HG03575 (cell line): ENCODE measurements around the gene MSX1.

Experiments used
- ATAC-seq: cut with Tn5 transposase; IDR thresholded peaks from one replicate; pipeline ENCODE4 v1.9.1; 2021; ENCODE audit not compliant: unreplicated experiment, insufficient number of reproducible peaks, low FRiP score; ENCODE audit errors: extremely low read depth

Gene MSX1

DNA sequence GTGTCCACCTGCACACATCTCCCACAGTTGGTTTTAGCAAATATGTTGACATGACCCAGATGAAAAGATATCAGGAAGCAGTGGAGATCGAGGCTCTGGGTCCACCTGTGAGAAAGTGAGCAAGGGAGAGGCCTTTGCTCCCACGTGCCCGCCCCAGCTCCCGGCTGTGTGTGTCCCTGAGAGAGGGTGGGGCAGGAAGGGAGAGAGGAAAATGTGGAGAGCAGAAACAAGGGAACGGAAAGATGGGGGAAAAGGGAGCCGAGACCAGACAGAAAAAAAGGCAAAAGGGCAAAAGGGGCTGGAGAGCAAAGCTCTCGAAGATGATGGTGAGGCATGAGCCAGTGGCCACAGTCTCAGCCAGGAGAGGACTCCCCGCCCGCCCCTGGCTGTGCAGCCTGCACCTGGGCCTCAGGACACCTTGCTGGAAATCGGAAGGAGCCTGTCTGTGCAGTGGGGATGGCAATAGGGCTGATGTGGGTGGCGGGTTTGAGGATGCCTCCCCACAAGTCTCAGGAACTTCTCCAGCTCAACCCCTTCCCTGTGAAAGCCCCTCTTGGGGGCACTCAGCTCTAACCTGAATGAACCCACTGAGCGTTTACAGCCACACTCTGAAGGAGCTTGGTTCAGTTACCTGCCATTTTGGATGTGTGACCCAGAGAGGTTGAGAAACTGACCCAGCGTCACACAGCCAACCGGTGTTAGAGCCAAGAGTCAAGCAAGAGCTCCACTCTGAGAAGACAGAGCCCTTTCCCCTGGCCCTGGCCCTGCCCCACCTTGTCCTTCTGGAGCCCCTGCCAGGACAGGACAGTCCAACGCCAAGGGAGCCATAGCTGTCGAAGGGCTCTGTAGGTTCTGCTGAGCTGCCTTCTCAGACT, 20.3 kb upstream of the MSX1 start:
- no peak for ATAC-seq

DNA sequence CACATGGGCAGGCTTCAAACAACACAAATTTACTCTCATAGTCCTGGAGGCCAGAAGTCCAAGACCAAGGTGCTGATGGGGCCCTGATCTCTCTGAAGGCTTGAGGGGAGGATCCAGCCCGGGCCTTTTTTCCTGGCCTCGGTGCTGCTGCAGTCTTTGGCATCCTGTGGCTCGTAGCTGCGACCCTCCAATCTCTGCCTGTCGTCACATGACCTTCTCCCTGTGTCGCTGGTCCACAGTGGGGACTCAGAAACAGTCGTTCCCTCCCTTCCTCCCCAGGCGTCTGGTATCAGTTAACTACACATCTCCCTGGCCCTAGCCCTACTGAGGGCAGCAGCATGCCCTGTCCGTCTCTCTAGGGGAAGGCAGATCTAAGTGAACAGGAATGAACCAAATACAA, 19.1 kb upstream of the MSX1 start:
- ATAC-seq = no peak

DNA sequence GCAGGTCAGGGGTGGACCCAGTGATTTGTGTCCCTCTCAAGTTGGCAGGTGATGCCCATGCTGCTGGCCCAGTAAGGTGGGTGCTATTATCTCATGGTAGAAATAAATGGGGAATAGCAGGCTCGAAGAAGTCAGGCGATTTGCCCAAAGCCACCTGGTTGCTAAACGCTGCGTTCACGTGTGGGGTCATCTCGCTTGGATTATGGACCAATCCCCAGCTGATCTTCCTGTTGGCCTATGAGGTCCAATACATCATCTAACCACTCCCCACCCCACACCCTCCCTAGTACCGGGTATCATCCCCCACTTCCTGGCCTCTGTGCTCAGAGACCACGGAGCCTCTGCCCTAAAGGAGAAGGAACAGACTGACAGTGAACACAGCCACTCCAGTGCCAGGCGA, 18.3 kb upstream of the MSX1 start:
- no peak for ATAC-seq

DNA sequence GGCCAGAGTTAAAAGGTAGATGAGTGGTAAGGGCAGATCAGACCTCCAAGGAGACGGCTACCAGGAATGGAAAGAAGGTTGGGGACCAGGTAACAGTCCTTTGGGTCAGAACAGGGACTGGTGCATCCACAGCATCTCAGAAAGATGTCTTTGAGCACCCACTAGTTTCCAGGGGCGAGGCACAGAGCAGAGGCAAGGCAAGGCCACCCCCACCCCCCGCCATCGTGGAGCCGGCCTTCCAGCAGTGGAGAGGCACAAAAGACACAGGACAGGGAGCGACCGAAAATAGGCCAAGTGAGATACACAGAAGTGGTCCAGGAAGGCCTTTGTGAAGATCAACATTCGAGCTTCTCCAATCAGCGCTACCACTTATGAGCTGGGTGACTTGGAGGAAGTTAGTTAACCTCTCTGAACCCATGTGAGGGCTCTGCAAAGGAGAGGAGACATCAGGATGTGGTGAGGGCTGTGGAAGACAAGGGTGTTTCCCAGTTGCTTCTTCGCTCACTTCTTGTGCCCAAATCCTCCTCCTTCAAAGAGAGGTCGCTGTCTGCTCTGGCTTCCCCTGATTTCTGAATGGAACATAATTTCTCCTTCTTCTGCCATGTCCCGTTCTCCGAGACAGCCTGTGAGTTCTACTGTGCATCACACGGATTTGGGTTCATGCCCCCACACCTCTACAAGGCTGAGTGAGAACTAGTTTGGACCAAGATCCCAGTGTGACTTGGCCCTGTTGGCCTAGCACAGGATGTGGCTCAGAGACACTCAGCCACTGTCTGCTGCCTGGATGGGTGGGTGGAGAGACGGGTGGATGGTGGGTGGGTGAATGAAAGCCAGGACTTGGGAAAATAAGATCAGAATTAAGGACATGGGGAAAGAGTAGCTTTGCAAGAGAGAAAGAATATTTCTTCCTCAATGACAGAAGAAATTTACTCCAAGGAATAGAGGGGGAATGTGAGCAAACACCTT, 16.7 kb upstream of the MSX1 start:
- no peak for ATAC-seq

DNA sequence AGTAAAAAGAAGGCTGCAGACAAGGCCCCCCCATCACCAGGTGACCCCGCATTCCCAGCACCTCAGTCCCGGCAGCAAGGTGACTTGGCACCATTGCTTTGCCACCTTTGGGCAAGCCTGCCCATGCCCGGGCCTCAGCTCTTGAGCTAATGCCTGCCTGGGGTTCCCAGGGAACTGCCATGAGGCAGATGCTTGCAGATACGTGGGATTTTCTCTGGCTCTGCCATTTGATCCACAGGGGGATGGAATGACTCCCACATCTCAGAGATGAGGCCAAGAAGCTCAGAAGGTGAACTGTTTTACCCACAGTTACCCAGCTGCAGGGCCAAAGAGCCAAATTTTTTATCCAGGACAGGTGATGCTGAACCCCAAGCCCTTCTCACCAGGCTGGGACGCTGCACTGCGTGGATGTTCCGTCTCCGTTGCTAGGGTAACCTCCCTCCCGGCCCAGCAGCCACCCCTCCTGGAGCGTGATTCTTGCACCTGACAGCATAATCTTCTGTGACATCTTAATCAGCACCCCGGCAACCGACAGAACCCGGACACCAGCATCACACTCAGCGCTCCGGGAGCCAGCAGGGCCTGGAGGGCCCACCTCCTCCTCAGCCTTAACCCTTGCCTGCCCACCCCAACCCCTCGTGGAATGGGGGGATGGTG, 15.7 kb upstream of the MSX1 start:
- no peak for ATAC-seq

DNA sequence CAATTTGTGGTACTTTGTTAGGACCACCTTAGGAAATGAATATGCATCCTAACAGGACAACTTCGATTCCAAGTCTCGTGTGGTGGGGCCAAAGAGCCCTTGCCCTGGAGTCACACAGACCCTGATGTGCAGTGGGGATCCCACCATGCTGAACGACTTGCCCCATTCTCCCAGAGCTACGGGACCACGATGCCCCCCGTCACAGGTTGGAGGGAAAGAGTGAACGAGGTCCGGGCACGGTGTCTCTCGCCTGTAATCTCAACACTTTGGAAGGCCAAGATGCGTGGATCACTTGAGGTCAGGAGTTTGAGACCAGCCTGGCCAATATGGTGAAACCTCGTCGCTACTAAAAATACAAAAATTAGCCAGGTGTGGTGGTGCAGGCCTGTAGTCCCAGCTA, 14.4 kb upstream of the MSX1 start:
- no peak for ATAC-seq

DNA sequence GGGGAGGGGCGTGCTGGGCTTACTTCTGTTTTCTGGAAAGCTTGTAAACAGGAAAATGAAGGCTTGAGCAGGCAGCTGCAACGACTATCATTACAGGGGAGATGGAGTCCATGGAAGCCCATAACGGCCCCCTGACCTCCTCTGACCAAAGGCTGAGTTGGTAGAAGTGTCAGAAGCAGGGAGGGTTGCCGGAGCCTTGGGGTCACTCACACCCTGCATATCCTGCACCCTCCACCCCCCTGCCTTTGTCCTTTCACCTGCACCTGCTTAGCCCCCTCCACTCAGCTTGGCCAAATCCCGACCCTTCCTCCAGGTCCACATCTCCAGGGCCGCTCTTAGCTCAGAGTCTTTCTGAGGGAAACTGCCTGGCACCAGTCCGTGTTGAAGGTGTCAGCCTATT, 12.5 kb upstream of the MSX1 start:
- no peak for ATAC-seq

DNA sequence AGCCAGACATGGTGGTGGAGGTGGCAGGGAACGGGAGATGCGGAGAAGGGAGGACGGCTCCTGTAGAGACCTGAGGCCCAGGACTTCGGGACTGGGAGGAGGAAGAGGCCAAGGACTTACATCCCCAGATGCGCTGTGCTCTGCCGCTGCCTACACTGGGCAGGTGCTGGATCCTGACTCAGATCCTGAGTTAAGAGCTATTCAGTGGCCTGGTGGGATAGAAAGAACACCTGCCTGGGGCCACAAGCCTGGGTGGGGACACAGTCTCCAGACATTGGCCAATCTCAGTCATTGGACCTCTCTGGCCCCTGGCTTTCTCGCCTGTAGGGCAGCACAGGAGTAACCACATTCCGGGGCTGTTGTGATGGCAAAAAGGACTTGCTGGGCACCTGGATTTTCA, 10.9 kb upstream of the MSX1 start:
- no peak for ATAC-seq

DNA sequence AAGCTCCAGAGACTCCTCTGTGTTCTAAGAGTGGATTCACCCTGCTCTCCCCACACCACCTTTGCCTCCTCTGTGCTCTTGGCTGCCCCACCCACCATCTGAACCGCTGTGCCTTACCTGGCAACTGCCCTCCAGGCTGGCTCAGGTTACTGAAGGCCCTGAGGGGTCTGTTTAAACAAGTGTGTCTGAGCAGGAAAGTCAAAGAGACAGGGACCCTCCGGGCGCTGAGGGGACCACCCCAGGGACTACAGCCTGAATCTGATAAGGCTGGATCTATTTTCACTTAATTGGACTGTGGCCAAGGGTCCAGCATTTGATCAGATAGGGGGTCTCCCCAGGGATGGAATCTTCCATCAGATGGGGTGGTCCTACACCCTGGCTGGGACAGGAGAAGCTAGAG, 10.4 kb upstream of the MSX1 start:
- no peak for ATAC-seq

DNA sequence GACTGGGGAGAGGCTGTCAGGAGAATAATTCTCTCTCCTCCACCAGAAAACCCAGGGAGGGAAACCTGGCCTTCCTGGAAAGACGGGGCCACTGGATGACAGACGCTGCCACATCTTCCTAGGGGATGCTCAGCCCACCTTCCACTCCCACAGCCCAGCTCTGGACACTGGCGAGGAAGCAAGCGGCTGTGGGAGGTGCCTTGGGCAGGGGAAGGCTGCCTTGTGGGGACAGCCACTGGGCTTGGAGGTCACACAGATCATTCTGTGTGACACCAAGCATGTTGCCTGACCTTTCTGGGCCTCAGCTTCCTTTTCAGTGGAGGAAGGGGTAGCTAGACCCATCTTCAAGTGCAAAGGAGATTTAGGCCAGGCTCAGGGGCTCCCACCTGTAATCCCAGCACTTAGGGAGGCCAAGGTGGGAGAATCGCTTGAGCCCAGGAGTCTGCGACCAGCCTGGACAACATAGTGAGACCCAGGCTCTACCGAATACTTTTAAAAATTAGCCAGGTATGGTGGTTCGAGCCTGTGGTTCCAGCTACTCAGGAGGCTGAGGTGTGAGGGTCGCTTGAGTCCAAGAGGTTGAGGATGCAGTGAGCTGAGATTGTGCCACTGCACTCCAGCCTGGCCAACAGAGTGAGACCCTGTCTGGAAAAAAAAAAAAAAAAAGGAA, 9.8 kb upstream of the MSX1 start:
- no peak for ATAC-seq

DNA sequence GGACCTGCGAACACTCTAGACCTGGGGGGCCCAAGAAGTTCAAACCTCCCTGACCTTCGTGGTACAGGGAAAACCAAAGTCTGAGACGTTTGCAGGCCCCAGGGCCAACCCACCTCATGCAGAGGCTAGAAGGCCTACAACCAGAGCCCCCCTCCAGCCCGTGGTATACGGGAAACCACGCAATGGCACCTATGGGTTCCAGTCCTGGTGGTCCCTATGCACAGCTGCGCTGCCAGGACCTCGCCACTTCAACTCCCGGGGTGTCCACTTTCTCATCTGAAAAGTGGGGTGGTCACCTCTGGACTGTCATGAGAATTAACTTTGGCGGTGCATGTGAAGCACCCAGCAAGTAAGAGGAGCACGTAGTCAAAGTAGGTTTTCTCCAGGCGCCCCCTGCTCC, 8.4 kb upstream of the MSX1 start:
- ATAC-seq = no peak

DNA sequence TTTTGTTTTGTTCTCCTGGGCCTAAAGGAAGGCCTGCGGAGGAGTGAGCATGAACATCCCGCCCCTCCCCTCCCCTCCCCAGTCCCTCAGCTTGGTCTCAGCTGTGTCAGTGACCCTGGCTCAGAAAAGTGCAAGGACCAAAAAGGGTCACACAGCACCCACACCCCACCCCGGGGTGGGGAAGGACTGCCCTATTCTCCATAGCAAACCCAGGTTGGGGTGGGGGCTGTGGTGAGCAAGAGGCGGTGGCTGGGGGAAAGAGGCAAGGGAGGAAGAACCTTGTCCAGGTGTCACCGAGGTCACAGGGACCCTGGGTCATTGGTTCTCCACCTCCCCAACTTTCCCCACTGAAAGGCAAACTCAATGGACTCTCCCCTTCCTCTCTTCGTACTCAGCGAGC, 7.6 kb upstream of the MSX1 start:
- ATAC-seq = no peak

DNA sequence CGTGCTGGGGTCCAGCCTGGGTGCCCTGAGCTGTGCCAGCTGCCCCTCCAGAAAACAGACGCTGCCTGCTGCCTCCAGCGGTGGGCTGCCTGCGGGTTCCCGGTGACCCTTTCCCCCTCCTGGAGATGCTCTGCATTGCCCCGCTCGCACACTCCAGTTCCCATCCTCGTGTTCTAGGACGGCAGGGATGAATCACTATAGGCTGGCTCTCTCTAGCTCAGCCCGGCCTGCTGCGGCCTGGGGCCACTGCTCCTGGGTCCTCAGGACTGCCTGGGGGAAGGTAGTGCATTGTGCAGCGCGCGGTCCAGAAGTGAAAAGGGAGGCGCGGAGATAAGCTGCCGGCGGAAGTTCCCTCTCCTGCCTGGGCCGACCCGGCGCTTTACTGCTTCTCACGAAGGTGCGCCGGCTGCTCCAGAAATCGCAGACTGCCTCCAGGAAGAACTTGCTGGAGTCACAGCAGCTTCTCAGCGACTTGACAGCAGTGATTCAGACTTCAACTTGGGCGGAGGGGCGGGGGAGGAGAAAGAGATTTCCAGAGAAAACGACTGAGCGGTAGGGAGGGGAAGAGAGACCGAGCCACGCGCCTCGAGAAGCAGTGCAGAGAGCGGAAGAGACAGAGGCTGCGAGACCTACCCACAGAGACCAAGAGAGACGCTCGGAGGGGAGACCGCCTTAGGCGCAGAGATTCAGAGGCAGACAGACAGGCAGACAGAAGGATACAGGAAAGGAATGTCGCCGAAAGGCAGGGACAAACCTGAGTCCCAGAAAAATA, 6.7 kb upstream of the MSX1 start:
- ATAC-seq = no peak

DNA sequence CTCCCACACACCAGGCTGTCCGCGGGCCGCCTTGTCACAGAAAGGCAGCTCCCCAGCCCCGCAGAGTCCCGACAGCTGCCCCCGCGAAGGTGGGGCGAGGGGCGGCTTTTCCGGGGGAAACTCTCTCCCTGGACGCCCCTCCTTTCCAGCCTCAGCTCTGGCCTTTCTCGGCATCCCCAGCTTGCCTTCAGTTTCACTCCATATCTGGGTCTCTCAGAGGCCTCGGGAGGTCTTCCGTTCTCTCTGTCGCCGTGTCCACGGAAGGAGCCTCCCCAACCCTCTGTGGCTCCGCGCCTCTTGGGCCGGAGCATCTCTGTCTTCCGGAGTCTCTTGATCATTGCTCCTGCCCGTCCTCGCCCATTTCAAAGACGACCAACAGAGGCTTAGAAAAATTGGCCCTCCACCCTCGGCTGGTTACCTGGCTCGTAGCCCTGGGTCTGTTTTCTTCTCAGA, 6.1 kb upstream of the MSX1 start:
- ATAC-seq = no peak

DNA sequence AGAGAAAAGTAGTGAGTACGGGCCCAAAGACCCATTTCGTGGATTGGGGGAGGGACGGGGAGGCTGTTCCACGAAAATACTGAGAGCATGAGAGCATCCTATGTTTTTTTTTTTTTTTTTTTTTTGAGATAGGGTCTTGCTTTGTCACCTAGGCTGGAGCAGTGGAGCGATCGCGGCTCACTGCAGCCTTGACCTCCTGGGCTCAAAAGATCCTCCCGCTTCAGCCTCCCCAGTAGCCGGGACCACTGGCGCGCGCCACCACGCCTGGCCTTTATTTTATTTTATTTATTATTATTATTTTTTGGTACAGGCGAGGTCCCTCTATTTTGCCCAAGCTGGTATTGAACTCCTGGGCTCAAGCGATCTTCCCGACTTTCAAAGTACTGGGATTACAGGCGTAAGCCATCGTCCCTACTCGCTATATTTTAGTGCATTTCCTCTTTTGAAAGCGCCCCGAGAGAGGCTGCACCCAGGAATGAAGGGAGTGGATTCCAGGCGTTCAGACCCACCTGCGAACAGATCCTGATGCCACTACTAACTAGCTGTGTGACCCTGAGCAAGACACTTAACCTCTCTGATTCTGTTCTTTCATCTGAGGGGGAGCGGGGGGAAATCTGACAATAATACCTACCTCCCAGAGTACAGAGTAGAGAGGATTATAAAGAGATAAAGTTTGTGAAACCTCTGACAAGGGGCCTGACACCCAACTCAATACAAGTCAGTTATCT, 5.4 kb upstream of the MSX1 start:
- ATAC-seq = no peak

DNA sequence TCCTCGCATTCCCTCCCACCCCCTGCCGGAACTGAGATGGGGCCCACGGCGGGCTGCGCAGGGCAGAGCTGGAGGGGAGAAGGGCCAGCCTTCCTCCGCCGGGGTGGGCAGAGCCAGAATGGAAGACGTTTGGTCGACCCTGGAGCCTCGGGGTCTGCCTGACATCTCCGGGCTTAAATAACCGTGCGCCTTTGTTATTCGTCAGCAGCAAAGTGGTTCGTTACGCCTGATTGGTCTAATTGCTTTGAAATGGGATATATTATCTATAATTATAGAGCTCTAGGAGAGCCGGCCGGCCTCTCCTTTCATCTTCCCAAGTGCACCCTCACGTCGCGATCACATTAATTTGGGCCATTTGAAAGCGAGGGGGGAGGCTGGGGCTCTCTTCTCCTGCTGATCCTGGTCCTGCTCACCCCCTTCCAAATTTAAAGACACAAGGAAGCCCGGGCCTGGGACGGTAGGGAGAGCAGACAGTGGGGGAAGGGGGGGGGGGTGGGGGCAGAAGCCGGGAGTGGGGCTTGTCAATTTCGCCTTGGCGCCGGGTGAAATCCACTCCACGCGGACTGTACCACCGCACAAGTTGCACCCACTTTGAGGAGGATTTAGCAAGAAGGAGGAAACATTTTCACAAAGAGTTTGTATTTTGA, 4.7 kb upstream of the MSX1 start:
- no peak for ATAC-seq

DNA sequence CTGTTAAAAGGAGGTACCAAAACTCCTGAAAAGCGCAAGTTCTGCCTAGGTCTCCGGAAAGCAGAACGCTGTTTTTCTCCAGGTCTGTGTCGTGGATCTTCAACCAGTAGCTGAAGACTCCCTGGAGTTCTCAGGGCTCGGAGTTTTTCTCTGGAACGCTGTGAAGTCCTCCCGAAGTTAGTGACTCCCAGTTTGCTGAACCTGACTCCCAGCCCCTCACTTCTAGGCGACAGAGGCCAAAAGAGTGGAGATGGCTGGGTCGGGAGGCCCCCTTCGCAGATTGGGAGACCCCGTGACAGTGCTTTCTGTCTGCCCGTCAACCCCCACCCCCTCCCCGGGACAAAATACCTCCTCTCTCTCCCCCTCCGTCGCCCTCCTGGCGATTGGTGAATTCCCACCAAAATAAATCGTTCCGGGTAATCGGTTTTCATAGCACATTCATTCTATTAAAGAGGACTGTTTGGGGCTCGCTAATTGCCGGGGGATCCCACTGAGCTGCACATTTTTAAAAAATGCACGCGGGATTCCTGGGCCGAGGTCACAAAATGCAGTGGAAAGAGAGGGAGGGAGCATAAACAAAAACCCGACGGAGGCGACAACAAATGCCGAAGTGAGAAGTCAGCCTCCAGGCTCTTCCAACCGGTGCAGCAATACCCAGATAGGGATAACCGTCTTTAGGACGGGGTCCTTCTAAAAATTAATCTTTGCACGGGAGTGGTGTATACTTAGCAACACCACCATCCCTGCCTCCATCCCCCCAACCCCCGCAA, 4.0 kb upstream of the MSX1 start:
- no peak for ATAC-seq
